ENCODE measurements around the gene ACBD3. TPM values are rescaled to one million over a fixed set of nuclear protein-coding genes. Genes with fewer than 3 reads are reported as not detected.

ACBD3 gene
- total RNA-seq, 2 experiments from 2014 or later = 17.0 to 20.2 TPM

- intact Hi-C loops (cut with DNase I, micrococcal nuclease) = no loop called here
- Mint-ChIP-seq H3K27me3 (peaks cover 4% of the 10 kb centered on the region), H3K9me3 (ENCODE audit: low read depth) (no peaks in the 10 kb centered on the region), H3K4me3 (no peak overlapping the region), H3K4me1 (peaks cover 12% of the 10 kb centered on the region), H3K36me3 (ENCODE audit: low read depth) (no peaks in the 10 kb centered on the region), H3K27ac (no peak overlapping the region)
- POLR2A ChIA-PET = interaction anchor here (0.6 kb wide), 1 partner anchor 37 kb away, joined by 3 read pairs; no protein-coding TSS in a partner anchor
- DNase-seq (no peak), ATAC-seq (peak; percentile 31)
- CTCF ChIA-PET = interaction anchor here (0.7 to 2.0 kb wide), 9 partner anchors 9 to 321 kb away, joined by 3 to 8 read pairs (median 4); partner anchors contain the start of gene H3-3A
Observed at GRCh38 chr1:226098870-226099835, 87.4 kb downstream of the ACBD3 start.

DNA sequence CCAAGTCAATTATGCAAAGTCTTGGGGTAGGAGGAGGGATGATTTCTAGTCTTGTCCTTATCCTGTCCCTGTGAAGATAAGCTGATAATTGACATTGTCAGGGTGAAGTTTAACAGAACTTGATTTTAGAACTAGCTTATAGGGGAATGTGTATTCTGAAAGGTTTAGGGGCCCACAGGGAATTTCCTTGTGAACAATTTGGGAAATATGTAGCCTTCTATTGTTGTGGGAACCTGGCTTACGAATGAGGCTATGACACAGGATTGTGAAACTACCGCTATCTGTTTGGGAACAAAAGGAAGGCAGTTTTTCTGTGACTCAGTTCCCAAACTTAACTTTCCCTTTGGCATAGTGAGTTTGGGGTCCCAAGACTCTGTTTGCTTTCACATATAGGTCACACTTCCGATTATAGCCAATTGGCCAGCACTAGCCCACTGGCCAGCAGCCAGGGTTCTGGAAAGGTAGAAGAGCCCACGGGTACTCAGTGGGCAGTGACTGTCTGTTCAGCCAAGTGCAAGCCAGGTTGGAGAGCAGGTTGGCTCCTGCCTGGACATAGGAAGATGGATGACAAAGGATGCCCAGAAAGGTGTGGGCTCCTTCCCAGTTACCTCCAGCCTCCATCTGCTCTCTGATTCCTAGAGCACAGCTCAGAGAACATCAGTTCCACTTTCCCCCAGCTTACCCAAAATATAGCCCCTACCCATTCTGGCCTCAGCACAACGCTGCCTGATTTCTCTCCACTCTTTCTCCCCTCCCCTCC lies 88.5 kb downstream of the ACBD3 start:
- ChIA-PET POLR2A (no interaction called here), CTCF (interaction anchor here (1.2 to 1.4 kb wide), 2 partner anchors 22 to 28 kb away, joined by 3 to 4 read pairs; no protein-coding TSS in a partner anchor)
- no peak for ATAC-seq
- H3K4me1 Mint-ChIP-seq = peaks cover 12% of the 10 kb centered on the region
- no peak for DNase-seq
- no peak overlapping the region for H3K4me3 Mint-ChIP-seq
- intact Hi-C loops (cut with DNase I, micrococcal nuclease) = no loop called here
- no peak overlapping the region for H3K27ac Mint-ChIP-seq
- no peaks in the 10 kb centered on the region for H3K9me3 Mint-ChIP-seq (ENCODE audit: low read depth)
- H3K27me3 Mint-ChIP-seq = peaks cover 4% of the 10 kb centered on the region
- no peaks in the 10 kb centered on the region for H3K36me3 Mint-ChIP-seq (ENCODE audit: low read depth)

- Mint-ChIP-seq H3K36me3 (ENCODE audit: low read depth) (no peaks in the 10 kb centered on the region), H3K27me3 (peaks cover 4% of the 10 kb centered on the region), H3K4me3 (no peak overlapping the region), H3K9me3 (ENCODE audit: low read depth) (no peaks in the 10 kb centered on the region), H3K4me1 (peaks cover 5% of the 10 kb centered on the region), H3K27ac (no peak overlapping the region)
- ChIA-PET CTCF (interaction anchor here (2.9 kb wide), 1 partner anchor 30 kb away, joined by 12 read pairs; no protein-coding TSS in a partner anchor), POLR2A (interaction anchor here (0.8 kb wide), 1 partner anchor 31 kb away, joined by 3 read pairs; no protein-coding TSS in a partner anchor)
- DNase-seq = no peak
- intact Hi-C loops (cut with DNase I, micrococcal nuclease) = no loop called here
- ATAC-seq = no peak
Observed at GRCh38 chr1:226095286-226095685, 91.3 kb downstream of the ACBD3 start.

Other genes with a start within 250 kb of the ACBD3 start
- not detected for gene LEFTY2, start 245.5 kb downstream of the ACBD3 start, total RNA-seq
- 10 to 100 TPM; 13.5 to 15.0 TPM for gene SDE2, start 187.4 kb downstream of the ACBD3 start, total RNA-seq
- 100 to 1,000 TPM; 176 to 275 TPM for gene H3-3A, start 124.0 kb downstream of the ACBD3 start, total RNA-seq
- gene MIXL1, start 36.9 kb upstream of the ACBD3 start, total RNA-seq = not detected
- gene LIN9, start 122.4 kb upstream of the ACBD3 start, total RNA-seq = 10 to 100 TPM; 10.6 TPM
- gene PARP1, start 221.4 kb upstream of the ACBD3 start, total RNA-seq = 100 to 1,000 TPM; 237 to 242 TPM